ENCODE measurements around the gene NKAPL.
A peak's percentile ranks its signal among the peaks of the same experiment; 100 is the strongest.

The NKAPL gene

GRCh38 chr6:28258877-28259777 is at the start of gene NKAPL:
Gene NKAPL (plus strand): TSS chr6:28259297. CDS start chr6:28259372, 75 bp downstream.
- DNase-seq = peak; percentile 60 to 78

- no peak for DNase-seq
Measured at GRCh38 chr6:28209753-28210535, 49.2 kb upstream of the NKAPL start.

DNA sequence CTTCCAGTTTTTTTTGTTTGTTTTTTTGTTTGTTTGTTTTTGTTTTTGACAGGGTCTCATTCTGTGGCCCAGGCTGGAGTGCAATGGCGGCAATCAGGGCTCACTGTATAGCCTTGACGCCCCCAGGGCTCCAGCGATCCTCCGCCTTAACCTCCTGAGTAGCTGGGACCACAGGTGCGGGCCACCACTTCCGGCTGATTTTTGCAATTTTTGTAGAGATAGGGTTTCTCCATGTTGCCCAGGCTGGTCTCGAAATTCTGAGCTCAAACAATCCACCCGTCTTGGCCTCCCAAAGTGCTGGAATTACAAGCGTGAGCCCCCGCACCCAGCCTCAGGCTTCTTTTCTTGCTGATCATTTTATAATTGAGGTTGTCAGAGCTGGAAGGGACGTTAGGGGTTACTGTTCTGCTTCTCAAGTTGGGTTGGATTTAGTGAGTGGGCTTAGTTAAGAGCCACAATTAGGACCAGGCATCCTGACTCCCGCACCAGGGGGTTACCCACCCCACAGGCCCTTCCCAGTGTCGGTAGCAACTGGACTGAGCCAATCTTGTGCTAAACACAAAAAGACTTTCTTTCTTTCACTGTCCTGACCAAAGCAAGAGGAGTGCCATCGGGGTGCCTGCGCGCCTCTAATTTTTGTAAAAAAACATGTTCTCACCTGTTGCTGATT is 47.1 kb upstream of the NKAPL start:
- DNase-seq = no peak

DNA sequence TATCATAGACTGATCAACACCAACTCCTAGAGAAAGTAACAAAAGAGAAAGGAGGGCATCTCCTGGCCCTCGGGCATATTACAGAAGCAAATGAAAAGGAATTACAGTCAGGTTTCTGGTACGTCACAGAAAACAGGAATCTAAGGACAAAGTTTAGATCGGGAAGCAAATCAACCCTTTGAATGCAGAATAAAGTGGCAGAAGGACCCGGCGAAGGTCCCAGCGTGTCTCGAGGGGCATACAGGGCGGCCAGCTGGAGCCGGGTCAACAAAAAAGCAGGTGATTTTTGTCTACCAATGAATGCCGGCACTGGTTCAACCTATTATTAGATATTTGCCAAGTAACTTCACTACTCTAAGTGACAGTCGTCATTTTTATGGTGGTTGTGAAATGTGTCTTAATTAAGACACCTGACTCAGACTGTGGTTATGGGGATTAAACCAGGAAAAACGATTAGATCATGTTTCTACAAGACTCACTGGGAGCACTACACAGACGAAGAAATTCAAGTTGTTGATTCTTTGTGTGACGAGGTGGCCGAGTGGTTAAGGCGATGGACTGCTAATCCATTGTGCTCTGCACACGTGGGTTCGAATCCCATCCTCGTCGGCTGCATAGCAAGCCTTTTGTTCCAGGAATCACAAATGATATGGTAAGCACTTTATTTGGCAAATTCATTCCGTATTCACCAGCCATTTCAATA is 46.4 kb upstream of the NKAPL start:
- no peak for DNase-seq

DNA sequence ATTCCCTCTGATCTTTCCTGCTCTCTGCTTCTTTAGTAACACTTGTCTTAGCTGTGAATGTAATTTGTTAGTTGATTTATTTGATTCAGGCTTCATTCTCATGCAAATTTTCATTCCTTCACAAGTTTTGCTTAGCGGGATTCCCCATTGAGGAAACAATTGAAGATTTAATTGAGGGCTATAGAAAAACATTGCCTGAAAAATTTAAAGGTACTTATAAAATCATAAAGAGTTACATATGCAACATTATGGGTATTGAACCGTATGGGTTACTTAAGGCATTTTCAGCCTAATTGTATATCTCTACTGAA is 45.9 kb upstream of the NKAPL start:
- DNase-seq = no peak

GRCh38 chr6:28215425-28215824 is 43.7 kb upstream of the NKAPL start:
- DNase-seq = no peak

GRCh38 chr6:28217890-28218289 is 41.2 kb upstream of the NKAPL start:
- no peak for DNase-seq

- peak; percentile 11 to 36 for DNase-seq
Measured at GRCh38 chr6:28218312-28219248, 40.5 kb upstream of the NKAPL start.

GRCh38 chr6:28220257-28221133 is 38.6 kb upstream of the NKAPL start:
- no peak for DNase-seq

- no peak for DNase-seq
Measured at GRCh38 chr6:28224131-28225055, 34.7 kb upstream of the NKAPL start.

DNA sequence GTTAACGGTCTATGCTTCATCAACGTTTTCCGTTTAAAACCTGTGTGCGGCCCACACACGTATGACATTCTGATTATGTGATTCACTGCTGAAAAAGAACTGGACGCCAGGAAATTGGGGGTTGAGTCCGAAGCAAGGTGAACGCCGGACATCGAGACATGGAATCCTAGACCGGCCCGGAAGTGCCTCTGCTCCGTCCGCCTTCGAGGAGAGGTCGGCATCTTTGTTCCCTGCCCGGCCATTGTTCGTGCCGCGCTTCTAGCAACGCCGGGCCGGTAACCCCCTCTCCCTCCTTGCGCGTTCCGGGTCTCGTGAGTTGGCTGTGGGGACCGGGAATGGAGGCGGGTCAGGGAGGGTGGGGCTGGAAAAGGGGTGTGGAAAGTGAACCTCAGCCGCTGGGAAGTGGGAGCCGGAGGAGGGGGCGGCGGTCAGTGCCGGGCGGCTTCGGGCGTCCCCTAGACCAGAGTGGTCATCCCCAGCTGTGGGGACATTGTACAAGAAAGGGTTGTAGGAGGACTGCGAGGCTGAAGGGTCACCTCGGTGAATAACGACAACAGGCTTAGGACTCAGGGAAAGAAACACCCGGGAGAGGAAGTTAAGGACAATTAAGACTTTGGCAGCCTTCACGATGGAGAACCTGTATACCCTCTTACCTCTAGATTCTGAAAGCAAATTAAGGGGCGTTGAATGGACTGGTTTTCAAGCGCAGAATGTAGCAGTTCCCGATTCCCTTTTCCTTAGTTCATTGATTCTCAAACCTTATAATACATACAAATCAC is 33.9 kb upstream of the NKAPL start, which contains the start of gene ZSCAN9:
TSS of gene ZSCAN9 (plus strand) at position 220 of the 779 bp plus-strand sequence. CDS start 1,810 bp downstream, outside the sequence.
- DNase-seq = peak; percentile 59 to 65

GRCh38 chr6:28226460-28226859 is 32.6 kb upstream of the NKAPL start:
- no peak for DNase-seq

GRCh38 chr6:28232785-28233184 is 26.3 kb upstream of the NKAPL start:
- DNase-seq = no peak

DNA sequence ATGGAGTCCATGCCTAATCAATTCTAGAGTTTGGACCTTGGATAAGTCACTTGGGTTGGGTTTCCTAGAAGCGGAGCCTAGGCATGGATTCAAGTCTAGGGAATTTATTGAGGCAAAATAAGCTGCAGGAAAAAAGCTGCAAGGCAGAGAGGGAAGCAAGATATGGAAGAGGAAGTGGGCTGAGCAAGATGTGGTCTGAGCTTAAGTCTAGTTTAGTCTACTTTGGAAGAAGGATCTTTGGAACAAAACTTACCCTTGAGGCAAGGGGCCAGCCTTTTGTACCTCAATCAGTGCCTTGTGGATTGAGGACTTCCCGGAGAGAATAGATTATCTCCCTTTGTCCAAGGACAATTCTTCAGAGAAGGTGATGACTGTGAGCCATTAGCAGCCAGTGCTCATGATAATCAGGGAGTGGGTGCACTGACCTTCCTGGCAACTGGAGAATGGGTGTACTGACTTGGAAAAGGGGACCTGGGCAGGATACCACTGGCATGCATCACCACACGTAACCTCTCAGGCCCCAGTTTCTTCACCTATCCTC is 23.1 kb upstream of the NKAPL start:
- no peak for DNase-seq

DNA sequence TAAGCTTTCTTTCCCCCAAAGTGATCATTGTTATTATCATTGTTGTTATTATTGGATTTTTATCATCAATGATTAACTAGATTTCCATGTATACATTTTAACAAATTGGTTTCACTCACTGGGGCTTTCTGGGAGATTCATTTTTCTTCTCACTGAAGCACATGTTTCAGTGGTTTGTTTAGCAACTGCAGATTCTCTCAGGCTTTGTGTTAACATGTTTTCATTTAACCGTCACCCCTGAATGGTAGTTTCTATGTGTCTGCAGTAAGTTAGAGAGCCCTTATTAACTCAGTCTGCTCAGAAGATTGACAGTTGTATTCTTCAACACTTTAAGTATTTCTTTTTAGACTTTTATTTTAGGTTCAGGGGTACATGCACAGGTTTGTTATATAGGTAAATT is 19.5 kb upstream of the NKAPL start:
- no peak for DNase-seq

DNA sequence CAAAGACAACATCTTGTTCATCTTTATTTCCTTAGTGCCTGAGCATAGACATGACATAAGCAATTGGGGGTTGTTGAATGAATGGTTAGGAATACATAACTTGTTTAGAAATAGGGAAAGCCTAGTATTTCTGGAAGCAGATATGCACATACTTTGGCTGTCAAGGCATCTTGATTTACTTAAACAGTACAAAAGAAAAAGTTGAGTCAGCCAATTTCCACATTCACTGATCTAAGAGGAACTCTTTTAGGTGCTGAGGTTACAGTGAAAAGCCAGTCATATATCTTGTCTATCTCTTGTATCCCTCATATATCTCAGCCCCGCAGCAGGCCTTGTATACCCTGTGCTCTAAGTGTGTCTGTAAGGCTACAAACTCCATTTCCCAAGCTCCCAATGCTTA is 18.6 kb upstream of the NKAPL start:
- no peak for DNase-seq

- DNase-seq = no peak
Measured at GRCh38 chr6:28243946-28244345, 15.2 kb upstream of the NKAPL start.
